Measurements from ENCODE around the gene ENO1. TPM values are rescaled to one million over a fixed set of nuclear protein-coding genes. Genes with fewer than 3 reads are reported as not detected.

The ENO1 gene
- total and polyA plus RNA-seq, 10 of the 15 experiments (the other 5 are each of a cell fraction or from before 2014, with no cell fraction given), result 1,850 to 4,219 (median 2,331) TPM

DNA sequence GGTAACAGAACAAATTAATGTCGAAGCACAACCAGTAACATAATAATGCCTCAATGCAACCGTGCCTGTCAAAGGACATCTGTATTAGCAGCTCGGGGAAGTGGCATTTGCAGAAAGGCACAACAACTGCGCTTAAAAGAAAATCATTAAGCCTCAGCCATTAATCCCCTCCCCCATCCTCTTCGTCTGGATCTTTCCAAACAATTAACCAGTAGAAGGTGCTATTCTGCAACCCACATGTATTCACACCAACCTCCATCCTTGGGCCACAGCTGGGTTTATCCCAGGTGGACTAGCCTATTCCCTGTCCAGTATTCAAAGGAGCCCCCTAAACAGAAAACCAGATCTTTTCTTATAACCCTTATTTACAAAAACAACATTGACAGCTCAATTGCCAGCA is 63.6 kb downstream of the ENO1 start:
- Histone ChIP-seq H2AFZ (ENCODE audit: control insufficient read depth, low read depth, low read length) (no peak overlapping the region), H4K20me1 (ENCODE audit: control insufficient read depth, insufficient read depth) (no peaks in the 10 kb centered on the region), H3K27ac (ENCODE audit: control insufficient read depth, insufficient read depth) (peak overlapping the region; percentile 8; the same call in 1 of the 2 replicates), H3K9ac (ENCODE audit: control insufficient read depth, insufficient read depth, low read length) (peak overlapping the region; percentile 12), H3K9me3 (replicated peaks; ENCODE audit: control insufficient read depth, insufficient read depth, low read length) (no peaks in the 10 kb centered on the region), H3K4me3 (peak overlapping the region; percentile 91), H3K4me2 (ENCODE audit: control insufficient read depth, insufficient read depth) (peak overlapping the region; percentile 36), H3K4me1 (ENCODE audit: control insufficient read depth, insufficient read depth, low read length) (no peaks in the 10 kb centered on the region), H3K36me3 (ENCODE audit: control insufficient read depth in 2 of 2, insufficient read depth in 2 of 2, low read length in 1 of 2) (no peaks in the 10 kb centered on the region), H3K27me3 (replicated peaks in 1 of 2; ENCODE audit: control insufficient read depth in 2 of 2, insufficient read depth in 2 of 2, low read length in 1 of 2) (no peaks in the 10 kb centered on the region), H3K79me2 (ENCODE audit: control insufficient read depth, insufficient read depth, low read length) (peaks cover 63% of the 10 kb centered on the region)
- DNase-seq (ENCODE audit: low read depth, low spot score) (no peak), FAIRE-seq (peak; percentile 49), ATAC-seq (no peak)
- CTCF ChIA-PET, result interaction anchor here (0.6 to 2.3 kb wide), 15 partner anchors 31 to 253 kb away, joined by 3 to 26 read pairs (median 5); no protein-coding TSS in a partner anchor
- in situ Hi-C loops (cut with MboI) (no loop called here), intact Hi-C loops (cut with micrococcal nuclease; ENCODE audit: unreplicated experiment) (loop anchor here (5.0 kb wide), 1 partner anchor 53 kb away; no protein-coding TSS in a partner anchor)
- BruUV-seq (replicated peaks), result no TSS peak
- SMC1A ChIA-PET (ENCODE audit: uncharacterized antibody, unreplicated experiment), result interaction anchor here (1.0 to 3.5 kb wide), 14 partner anchors 11 to 341 kb away, joined by 3 to 22 read pairs (median 6); partner anchors contain the start of gene ENO1
- RAD21 ChIA-PET (ENCODE audit: unreplicated experiment), result interaction anchor here (0.6 to 2.3 kb wide), 10 partner anchors 10 to 171 kb away, joined by 3 to 22 read pairs (median 4); no protein-coding TSS in a partner anchor
- TF ChIP-seq CHD2 (IDR thresholded peaks at IDR 0.05; ENCODE audit: borderline replicate concordance, low read depth, low read length) (peak; percentile 35; the same call in 1 of the 2 replicates), RUNX3 (IDR thresholded peaks at IDR 0.05; ENCODE audit: low read length) (peak; percentile 35; the same call in 1 of the 2 replicates), PAX5 (IDR thresholded peaks at IDR 0.05; ENCODE audit: borderline replicate concordance, low read depth, low read length) (no peak), CBX3 (IDR thresholded peaks at IDR 0.05; ENCODE audit: borderline replicate concordance, low read depth) (no peak), POLR2AphosphoS2 (IDR thresholded peaks at IDR 0.05; ENCODE audit: low read depth, low read length) (no peak), HCFC1 (IDR thresholded peaks at IDR 0.05; ENCODE audit: low read length) (no peak), NR2F1 (conservative IDR thresholded peaks at IDR 0.05) (no peak)
- TF ChIP-seq, protein P1, sequence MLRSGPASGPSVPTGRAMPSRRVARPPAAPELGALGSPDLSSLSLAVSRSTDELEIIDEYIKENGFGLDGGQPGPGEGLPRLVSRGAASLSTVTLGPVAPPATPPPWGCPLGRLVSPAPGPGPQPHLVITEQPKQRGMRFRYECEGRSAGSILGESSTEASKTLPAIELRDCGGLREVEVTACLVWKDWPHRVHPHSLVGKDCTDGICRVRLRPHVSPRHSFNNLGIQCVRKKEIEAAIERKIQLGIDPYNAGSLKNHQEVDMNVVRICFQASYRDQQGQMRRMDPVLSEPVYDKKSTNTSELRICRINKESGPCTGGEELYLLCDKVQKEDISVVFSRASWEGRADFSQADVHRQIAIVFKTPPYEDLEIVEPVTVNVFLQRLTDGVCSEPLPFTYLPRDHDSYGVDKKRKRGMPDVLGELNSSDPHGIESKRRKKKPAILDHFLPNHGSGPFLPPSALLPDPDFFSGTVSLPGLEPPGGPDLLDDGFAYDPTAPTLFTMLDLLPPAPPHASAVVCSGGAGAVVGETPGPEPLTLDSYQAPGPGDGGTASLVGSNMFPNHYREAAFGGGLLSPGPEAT (IDR thresholded peaks at IDR 0.05; ENCODE audit: low read depth), result peak; percentile 24; the same call in 1 of the 2 replicates
- TF ChIP-seq, protein P2, sequence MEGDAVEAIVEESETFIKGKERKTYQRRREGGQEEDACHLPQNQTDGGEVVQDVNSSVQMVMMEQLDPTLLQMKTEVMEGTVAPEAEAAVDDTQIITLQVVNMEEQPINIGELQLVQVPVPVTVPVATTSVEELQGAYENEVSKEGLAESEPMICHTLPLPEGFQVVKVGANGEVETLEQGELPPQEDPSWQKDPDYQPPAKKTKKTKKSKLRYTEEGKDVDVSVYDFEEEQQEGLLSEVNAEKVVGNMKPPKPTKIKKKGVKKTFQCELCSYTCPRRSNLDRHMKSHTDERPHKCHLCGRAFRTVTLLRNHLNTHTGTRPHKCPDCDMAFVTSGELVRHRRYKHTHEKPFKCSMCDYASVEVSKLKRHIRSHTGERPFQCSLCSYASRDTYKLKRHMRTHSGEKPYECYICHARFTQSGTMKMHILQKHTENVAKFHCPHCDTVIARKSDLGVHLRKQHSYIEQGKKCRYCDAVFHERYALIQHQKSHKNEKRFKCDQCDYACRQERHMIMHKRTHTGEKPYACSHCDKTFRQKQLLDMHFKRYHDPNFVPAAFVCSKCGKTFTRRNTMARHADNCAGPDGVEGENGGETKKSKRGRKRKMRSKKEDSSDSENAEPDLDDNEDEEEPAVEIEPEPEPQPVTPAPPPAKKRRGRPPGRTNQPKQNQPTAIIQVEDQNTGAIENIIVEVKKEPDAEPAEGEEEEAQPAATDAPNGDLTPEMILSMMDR (IDR thresholded peaks at IDR 0.05 in 2 of 3, conservative IDR thresholded peaks at IDR 0.05 in 1 of 3; ENCODE audit: control insufficient read depth in 2 of 3, extremely low read depth in 1 of 3, insufficient read depth in 1 of 3, low read depth in 3 of 3, low read length in 3 of 3), result peak; percentile 5 to 39 (median 17); a peak in 3 of 6 replicates
- POLR2A ChIA-PET, result interaction anchor here (0.6 to 3.4 kb wide), 11 partner anchors 11 to 599 kb away, joined by 3 to 27 read pairs (median 4); partner anchors contain the start of gene ENO1
- 84% methylated on average over 5 of the region's 5 CpGs for WGBS (ENCODE audit: insufficient coverage, insufficient replicate concordance, low lambda C conversion rate, missing lambda C conversion rate)

All from GM12878 (cell line).